HG03025 (cell line): ENCODE results near the gene AP1AR.
"Not testable (repeated sequence)": the region's sequence is repeated elsewhere in the genome, so short reads cannot be mapped to it uniquely, and the experiment has no call there.

Experiments used
- ATAC-seq: cut with Tn5 transposase; IDR thresholded peaks from one replicate; pipeline ENCODE4 v1.9.1; 2021; ENCODE audit warnings: mild to moderate bottlenecking, moderate library complexity; ENCODE audit not compliant: unreplicated experiment, low FRiP score

The AP1AR gene

DNA sequence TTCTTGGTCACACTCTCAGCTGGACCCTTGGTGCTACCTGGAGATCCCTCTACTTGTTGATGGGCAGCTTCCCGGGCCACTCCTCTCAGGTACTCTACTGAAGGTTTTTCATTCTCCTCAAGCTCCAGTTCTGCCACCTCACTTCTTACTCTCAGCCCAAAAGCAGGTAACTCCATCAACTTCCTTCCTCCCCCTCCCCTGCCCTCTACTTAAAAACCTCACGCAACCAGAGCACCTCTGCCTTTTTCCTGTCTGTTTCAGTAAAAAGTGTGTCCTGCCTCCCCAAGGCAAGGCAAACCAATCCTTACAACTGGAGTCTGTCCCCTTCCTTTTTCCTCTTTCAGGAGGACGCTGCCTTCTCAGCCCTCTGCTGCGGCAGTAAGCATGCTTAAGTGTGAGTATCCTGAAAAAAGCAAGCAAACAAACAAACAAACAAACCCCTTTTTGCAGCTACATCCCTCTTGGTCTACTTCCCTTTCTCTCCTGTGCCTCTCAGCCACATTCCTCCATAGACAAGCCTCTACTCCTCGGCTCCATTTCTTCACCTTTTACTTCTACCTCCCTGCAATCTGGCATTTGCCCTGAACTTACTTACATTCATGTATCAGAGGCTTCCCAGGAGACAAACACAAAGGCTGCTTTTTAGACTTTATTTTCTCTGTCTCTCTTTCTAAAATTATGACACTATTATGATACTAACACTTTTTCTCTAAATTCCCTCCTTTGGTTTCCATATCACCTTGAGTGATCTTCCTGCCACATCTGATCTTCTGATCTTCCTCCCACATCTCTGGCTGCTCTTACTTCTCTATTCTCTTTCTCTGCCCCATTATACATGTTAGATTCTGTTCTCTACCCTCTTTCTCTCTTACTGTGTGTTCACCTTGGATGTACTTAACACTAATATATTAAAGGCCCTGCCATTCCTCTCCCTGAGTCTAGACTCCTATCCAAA lies 71.0 kb downstream of the AP1AR start:
- peak; percentile 53 for ATAC-seq

DNA sequence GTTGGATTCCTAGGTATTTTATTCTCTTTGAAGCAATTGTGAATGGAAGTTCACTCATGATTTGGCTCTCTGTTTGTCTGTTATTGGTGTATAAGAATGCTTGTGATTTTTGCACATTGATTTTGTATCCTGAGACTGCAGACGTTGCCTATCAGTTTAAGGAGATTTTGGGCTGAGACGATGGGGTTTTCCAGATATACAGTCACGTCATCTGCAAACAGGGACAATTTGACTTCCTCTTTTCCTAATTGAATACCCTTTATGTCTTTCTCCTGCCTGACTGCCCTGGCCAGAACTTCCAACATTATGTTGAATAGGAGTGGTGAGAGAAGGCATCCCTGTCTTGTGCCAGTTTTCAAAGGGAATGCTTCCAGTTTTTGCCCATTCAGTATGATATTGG lies 73.9 kb downstream of the AP1AR start:
- ATAC-seq, result not testable (repeated sequence)

DNA sequence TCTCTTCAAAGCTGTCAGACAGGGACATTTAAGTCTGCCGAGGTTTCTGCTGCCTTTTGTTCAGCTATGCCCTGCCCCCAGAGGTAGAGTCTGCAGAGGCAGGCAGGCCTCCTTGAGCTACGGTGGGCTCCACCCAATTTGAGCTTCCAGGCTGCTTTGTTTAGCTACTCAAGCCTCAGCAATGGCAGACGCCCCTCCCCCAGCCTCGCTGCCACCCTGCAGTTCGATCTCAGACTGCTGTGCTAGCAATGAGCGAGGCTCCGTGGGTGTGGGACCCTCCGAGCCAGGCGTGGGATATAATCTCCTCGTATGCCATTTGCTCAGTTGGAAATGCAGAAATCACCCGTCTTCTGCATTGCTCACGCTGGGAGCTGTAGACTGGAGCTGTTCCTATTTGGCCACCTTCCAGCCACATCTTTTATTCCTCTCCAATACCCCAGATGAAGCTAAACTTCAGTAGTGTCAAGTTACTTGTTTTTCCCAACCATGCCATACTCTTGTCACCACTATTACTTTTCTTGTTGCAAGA lies 77.7 kb downstream of the AP1AR start:
- not testable (repeated sequence) for ATAC-seq

- ATAC-seq, result no peak
Measured at GRCh38 chr4:112311516-112311915, 79.9 kb downstream of the AP1AR start.

- ATAC-seq, result peak; percentile 98
Measured at GRCh38 chr4:112312610-112313239, 81.1 kb downstream of the AP1AR start.

DNA sequence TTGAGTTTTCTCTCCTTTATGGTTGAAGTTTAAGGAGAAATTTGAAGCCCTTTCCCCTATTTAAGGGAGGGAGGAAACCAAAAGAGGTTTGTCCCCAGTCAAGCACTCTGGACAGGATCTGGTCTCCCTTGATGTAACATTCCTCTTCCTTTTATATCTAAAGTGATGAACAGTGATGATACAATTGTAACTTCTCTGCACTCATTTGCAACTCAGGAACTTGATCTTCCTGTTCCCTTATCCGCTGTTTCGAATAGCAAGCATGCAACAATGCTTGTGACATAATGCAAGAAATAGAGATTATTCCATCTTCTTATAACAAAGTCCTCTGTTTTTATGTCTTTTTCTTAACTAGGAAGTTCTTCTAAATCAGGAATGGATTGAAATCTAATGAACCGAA lies 83.9 kb downstream of the AP1AR start:
- no peak for ATAC-seq

DNA sequence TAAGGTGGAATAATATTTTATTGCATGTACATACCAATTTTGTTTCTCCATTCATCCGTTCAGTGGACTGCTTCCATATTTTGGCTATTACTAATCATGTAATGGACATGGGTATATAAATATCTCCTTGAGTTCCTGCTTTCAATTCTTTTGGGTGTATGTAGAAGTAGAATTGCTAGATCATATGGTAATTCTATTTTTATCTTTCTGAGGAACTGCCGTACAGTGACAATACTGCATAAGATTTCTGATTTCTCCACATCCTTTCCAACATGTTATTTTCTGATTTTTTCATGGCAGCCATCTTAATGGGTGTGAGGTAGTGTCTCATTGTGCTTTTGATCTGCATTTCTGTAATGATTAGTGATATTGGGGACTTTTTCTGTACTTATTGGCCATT lies 84.8 kb downstream of the AP1AR start:
- no peak for ATAC-seq

GRCh38 chr4:112318239-112319142 lies 86.9 kb downstream of the AP1AR start:
- ATAC-seq, result peak; percentile 99
